SHP77 (cell line): ENCODE measurements around the gene RALBP1.

ENCODE experiments used
- DNase-seq, 2 experiments: peaks; one replicate each; lab custom pipeline; 2025; lab: John Stamatoyannopoulos, UW

Gene RALBP1

DNA sequence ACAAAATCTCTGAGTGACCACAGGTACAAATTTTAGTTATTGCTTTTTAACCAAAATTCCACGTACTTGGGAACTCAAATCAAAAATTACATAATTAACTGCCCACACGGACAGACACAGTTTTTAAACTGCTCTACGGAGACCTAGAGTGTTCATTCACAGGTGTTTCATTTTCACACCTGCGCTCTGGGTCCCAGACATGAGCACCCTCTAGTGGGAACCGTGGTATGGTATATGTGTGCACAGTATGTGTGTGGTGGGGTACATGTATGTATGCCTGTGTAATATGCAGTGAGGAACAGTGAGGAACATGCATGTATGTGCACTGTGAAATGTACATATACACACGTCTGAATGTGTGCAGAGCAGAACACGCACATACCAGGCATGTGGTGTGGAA lies 74.1 kb downstream of the RALBP1 start:
- no peak for DNase-seq

DNA sequence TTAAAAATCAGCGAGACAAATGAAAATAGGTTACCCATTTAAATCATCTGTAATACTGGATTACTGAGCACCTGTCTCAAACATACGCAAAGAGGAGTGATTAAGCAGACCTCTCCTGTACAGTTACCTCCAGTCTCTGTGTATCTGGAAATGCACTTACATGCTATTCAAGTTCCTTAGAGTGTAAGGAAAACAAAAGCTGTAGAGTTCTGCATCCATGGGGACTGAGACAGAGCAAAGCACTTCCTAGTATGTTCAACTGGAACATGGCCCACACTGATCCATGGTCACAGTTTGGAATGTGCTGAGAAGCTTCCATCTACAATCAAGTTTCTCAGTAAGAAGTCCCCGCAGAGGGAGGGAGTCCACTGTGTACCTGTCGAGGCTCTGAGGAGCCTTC lies 75.1 kb downstream of the RALBP1 start:
- DNase-seq, result no peak

DNA sequence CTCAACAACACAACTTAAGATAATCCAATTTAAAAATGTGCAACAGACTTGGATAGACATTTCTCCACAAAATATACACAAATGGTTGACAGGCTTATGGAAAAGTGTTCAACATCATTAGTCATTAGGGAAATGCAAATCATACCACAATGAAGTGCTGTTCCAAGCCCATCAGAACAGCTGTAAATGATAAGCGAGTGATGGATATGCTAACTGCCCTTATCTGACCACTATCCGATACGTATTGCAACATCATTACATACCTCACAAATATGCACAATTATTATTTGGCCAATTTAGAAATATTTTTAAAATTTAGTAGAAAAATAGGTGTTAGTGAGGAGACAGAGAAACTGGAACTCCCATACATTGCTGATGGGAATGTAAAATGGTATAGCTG lies 76.9 kb downstream of the RALBP1 start:
- no peak for DNase-seq

DNA sequence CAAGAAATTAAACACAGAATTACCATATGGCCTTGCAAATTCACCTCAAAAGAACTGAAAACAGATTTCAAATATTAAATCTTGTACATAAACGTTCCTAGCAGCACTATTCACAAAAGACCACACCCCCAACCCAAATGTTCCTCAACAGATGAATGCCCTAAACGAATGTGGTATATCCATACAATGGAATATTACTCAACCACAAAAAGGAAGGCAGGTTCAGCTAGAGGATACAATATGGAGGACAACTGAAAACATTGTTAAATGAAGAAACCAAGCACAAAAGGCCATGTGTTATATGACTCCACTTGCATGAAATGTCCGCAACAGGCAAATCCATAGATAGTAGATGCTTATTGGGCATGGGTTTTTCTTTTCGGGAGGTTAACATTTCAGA lies 77.3 kb downstream of the RALBP1 start:
- no peak for DNase-seq

DNA sequence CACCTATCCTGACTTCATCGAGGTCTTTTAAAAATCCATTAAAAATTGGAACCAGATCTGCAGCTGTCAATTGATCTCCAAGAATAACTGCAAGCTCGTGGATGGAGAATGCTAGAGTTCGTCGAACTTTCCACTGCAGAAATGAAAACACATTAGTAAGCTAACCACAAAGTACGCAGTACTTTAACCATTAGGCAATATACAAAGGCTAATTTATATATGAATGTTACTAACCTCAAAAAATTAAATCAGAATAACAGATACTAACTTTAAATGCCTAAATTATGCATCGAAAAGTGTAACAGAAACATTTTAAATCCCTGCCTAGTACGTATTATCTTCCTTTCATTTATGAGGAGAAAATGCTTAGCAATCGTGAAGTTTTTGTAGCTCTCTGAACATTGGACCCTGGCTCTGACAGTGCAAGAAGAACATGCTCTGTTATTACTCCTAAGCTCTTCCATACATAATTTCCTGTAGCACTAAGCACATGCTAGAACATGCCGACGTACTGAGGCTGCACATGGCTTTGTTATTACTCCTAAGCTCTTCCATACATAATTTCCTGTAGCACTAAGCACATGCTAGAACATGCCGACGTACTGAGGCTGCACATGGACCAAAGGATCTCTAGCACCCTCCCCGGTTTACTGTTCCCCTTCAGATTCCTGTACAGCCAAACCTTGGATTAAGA lies 82.1 kb downstream of the RALBP1 start:
- no peak for DNase-seq

DNA sequence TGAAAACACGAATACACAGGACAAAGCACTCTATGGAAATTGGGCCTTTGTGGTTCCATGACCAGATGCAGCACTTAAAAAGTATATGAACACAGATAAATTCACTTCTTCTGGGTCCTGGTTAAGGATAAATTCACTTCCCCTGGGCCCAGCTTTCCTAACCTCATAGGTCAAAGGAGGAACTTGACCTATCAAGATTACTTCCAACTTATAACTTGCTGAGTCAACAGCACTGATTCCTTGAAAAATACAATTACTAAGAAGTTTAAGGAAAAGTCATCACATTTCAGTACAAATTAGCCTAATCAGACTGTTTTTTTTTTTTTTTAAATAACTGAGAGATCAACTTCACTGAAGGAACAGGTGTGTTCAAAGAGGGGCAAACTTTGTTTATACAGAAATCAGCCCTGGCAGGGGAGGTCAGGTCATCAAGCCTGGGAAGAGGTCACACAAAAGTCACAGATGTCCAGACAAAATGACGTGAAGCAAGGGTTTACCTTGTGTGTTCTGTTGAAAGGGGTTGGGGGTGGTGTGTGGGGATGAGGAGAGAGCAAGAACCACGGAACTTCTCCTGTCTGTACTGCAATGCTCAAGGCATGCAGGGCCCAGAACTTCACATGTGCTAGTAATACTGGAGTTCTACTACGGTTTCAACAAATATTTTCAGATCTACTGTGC lies 83.2 kb downstream of the RALBP1 start:
- no peak for DNase-seq

DNA sequence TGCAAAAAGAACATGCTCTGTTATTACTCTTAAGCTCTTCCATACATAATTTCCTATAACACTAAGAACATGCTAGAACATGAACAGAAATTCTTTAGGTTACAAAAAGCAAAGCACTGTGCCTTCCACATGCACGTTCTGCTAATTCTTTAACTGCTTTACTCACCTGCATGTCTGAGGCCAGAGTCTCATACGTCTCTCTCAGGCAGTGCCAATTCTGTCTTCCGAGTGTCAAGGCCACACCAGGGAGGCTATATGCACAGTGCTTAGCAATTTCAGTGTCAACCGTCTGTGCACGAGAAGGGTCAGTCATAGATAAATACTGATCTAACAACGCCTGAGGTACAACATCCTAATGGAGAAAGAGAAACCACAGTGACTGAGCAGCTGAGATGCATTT lies 83.9 kb downstream of the RALBP1 start:
- no peak for DNase-seq

DNA sequence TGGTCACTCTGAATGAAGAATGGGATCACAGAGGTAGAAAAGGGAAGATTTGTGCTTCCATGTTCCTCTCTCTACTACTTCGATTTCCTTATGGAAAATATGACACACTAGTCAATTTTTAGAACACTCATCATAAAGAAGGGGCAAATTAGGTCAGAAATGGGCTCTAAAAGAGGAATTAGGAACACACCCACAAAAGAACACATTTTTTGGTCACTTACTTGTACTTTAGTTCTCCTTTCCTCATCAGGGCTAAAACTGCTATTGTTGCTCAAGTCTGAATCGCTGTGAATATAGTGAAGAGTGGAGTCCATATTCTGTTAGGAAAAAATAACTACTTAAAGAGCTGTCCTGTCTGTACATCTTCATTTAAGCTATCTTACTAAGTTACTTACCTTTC lies 86.4 kb downstream of the RALBP1 start:
- DNase-seq, result no peak

DNA sequence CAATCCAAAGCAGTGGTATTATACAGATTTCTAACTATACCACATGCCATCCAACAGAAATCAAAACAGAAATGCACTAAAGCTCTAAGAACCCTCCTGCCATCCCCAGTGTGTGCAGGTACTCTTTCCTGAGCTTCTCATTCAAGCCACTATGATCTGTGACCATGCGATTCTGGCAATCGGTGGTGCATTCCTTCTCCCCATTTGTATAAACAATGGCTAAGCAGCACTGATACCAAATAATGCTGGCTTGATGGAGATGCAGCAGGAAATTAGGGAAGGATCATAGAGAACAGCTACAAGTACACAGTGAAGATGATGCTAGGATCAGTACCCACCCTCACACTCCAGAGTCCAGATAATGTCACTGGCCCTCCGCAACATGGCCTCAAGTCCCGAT lies 87.3 kb downstream of the RALBP1 start:
- DNase-seq, result no peak

DNA sequence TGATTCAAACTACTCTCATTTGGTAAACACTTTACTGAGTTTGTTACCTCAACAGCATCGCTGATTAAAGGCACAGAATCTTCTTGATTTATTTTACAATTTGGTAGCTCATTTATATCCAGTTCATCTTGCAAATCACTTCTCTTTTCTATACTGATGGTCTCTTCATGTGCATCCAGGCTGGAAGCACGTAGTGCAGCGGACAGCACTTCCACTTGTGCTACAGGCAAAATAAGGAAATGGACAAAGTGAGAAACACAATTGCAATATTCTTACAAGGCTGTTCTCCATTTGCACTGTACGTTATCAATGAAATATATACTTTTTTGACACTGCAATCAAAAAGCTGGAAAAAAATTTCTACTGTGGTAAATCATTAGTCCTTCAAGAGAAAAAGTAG lies 88.0 kb downstream of the RALBP1 start:
- DNase-seq, result no peak

DNA sequence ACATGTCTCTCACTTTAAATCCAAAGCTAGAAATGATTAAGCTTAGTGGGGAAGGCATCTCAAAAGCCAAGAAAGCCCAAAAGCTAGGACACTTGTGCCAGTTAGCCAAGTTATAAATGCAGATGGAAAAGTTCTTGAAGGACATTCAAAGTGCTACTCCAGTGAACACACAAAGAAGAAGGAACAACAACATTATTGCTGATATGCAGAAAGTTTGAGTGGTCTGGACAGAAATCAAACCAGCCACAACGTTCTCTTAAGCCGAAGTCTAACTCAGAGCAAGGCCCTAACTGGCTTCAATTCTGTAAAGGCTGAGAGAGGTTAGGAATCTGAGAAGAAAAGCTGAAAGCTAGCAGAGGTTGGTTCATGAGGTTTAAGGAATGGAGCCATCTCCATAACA lies 90.1 kb downstream of the RALBP1 start:
- DNase-seq, result no peak

DNA sequence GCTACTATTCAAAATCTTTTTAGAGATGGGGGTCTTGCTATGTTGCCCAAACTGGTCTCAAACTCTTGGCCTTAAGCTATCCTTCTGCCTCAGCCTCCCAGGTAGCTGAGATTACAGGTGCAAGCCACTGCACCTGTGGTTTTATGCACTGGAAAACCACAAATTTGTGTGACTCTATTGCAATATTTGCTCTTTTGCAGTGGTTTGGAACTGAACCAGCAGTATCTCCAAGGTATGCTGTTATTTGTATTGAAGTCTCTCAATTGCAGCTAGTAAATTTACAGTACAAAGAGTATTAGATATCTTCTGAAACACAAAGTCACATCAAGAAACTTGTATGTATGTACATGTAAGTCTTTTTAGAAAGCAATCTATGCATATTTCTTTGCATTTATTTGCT lies 92.9 kb downstream of the RALBP1 start:
- no peak for DNase-seq

DNA sequence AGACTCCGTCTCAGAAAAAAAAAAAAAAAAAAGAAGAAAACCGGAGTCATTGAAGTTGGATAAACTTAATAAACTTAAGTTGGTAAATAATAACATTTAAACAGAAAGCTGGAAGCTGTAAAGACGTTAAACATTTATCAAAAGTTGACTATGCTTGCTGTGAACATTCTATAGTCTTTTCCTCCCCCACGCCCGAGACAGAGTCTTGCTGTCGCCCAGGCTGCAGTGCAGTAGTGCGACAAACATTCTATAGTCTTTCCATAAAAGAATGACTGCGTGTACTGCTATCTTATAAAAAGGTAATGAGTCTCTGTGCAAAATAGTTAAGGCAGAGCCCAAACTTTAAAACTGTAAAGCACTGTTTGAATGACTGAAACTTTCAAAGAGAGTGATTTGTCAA lies 93.9 kb downstream of the RALBP1 start:
- DNase-seq, result no peak

DNA sequence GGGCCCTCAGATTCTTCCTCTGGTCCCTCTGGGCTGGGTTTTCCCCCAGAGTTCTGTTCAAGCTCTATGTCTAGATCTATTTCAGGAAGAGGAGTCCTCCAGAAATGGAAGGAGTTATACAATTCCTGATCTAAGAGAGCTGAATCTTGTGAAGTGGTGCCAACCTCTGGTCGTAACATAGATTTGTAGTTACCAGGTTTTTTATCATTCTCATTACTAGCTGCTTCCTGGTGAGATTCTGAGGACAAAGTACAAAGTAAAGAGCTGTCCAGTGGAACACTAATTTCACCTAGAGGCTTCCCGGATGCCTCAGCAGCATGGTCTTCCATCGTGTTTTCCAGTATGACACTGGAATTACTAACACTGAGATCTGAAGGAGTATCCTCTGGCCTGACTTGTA lies 94.9 kb downstream of the RALBP1 start:
- DNase-seq, result no peak

DNA sequence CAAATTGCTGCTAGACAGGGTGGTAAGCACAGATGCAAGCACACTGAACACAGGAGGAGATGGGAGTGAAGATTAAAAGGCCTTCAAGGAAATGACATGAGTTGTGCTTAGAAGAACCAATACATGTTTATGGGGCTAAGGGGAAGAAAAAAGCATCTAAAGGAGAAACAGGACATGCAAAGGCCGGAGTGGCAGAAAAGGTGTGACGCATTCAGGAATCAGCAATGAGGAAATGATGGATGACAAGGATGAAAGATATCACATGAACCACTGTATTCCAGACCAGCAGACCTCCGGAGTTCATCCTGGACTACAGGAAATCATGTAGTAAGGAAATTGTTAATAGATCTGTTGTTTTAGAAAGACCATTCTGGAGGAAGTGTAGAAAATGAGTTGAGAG lies 96.2 kb downstream of the RALBP1 start:
- no peak for DNase-seq

DNA sequence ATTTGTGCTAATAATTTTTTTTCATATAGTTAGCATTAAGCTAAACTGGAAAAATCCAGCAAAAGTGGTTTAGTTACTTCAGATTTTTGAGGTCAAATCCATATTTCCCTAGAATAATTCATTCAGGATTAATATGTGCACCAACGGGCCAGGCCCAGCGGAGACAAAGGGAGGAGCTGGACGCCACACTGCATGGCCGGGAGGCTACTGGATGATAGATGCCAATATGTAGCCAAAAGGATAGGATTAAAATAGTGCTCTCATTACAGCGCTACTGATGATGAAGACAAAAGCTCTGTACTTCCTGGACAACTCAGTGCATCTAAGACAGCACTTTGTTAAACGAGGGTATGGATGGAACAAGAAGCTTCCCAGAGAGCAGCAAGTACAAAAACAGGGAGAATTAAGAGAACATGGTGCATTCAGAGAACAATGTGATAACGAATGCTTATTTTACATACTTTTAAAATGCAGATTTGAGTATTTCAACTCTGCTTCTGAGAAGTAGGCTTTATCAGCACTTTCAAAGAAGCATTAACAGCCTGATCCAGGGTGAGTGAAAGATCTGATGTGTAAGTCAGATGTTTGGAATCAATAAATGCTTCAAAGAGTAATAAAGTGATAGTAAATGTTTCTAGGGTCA lies 99.3 kb downstream of the RALBP1 start:
- DNase-seq, result no peak

DNA sequence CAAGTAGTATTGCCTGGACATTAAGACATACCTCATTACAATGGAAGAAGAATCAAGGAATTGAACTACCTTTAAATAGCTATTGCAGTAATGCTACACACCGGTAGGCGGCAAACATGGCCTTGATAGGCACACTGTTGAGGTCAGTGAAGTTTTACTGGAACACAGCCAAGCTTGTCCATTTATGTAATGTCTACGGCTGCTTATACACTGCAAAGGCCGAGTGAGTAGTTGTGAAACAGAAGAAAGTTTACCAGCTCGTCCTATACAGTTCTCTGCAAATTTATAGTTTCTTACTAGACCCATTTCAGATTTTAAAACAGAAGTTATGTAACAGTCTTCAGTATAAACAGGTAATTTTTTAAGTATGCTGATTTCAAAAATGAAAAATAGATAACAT lies 100.2 kb downstream of the RALBP1 start:
- peak; percentile 73 to 85 for DNase-seq

DNA sequence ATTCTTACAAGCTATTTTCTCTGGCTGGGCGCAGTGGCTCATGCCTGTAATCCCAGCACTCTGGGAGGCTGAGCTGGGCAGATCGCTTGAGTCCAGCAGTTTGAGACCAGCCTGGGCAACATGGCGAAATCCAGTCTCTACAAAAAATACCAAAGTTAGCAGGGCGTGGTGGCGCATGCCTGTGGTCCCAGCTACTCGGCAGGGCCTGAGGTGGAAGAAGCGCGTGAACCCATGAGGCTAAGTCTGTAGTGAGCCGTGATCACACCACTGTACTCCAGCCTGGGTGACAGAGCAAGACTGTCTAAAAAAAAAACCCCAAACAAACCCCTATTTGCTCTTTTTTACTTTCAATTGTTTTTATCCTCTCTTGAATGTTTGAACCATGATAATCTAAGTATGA lies 102.0 kb downstream of the RALBP1 start:
- DNase-seq, result no peak

DNA sequence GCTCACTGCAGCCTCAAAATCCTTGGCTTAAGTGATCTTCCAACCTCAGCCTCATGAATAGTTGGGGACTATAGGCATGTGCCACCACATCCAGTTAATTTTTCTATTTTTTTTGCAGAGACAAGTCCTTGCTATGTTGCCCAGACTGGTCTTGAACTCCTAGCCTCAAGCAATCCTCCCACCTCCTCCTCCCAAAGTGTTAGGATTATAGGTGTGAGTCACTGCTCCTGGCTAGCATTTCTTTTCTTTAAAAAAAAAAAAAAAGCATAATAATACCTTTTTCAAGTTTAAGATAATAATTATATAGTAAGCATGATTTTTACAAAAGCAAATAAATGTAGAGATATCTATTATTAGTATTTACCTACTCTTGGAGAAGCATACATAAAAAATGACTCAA lies 103.0 kb downstream of the RALBP1 start:
- DNase-seq, result no peak

DNA sequence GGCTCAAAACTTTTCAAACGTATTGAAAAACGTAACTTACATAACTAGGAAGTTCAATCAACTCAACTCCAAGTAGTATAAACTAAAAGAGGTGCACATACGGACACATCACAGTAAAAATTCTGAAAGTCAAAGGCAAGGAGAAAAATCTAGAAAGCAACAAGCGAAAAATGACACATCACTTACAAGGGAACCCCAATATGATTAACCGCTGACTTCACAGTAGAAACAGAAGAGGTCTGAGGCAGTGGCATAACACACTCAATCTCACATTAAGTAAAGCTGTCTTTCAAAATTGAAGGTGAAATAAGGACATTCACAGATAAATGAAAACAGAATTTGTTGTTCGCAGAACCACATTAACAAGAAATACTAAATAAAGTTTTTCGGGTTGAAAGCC lies 106.4 kb downstream of the RALBP1 start:
- DNase-seq, result no peak

DNA sequence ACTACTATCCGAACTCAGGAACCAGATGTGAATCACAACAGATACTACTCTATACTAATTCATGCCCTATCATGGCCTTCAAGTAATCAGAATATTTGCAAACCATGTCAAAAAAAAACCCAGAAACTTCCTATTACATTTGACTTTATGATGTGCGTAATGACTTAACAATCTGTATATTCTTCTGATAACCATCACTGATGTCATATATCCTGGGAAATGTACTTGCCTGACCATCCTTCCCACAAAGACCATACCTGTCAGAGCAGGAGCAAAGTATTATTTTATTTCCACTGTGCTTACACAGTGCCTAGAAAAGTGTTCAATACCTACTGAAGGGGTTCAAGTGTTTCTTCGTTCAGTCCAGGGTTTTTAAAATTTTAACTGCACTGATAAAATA lies 111.5 kb downstream of the RALBP1 start:
- DNase-seq, result no peak
